B cell (primary cell): ENCODE data around the gene LIPM. TPM values are rescaled to one million over a fixed set of nuclear protein-coding genes. Genes with fewer than 3 reads are reported as not detected.

Source experiments
- ATAC-seq: fragments of 200-7000 bp; cut with Tn5 transposase; one replicate; pipeline ENCODE4 v1.10.0; 2021; ENCODE audit warnings: low read depth, mild to moderate bottlenecking, moderate number of reproducible peaks, moderate library complexity
- CTCF ChIA-PET: fragments of 350-600 bp; sonication (Branson Sonifier 250); formaldehyde crosslinking; loops from one replicate; lab custom pipeline; 2021; ENCODE audit warnings: antibody characterized with exemption, inconsistent platforms; lab: Charles Lee
- POLR2A ChIA-PET: fragments of 350-600 bp; sonication (Branson Sonifier 250); formaldehyde crosslinking; loops from one replicate; lab custom pipeline; 2021; ENCODE audit warnings: antibody characterized with exemption; lab: Charles Lee
- DNase-seq: peaks from one replicate; pipeline ENCODE4 v3.0.0; 2013
- H2AFZ ChIP-seq: 2 replicates; pipeline ENCODE4 v1.6.1; 2012; ENCODE audit warnings: mild to moderate bottlenecking, low read depth, low read length; ENCODE audit not compliant: insufficient read depth, poor library complexity, severe bottlenecking
- H3K27ac ChIP-seq, 2 donors: 1 replicate in 1 of 2; 2 replicates in 1 of 2; pipeline ENCODE4 v1.5.1; 2012 to 2013; ENCODE audit warnings: low read length in 2 of 2, mild to moderate bottlenecking in 2 of 2, moderate library complexity in 1 of 2
- H3K27me3 ChIP-seq, 4 experiments: fragments of 200-600 bp in 1 of 4; sonication (generic) in 1 of 4; replicated peaks in 1 of 4; 1 replicate in 2 of 4; 2 replicates in 2 of 4; pipeline versions ENCODE4 v1.6.1 to v1.7.0; 2013 to 2016; ENCODE audit warnings: low read length in 3 of 4, mild to moderate bottlenecking in 2 of 4, mixed read lengths in 1 of 4, moderate library complexity in 1 of 4; ENCODE audit not compliant: insufficient read depth in 4 of 4, control insufficient read depth in 3 of 4; ENCODE audit errors: control extremely low read depth in 1 of 4
- H3K36me3 ChIP-seq, 2 experiments: replicated peaks in 1 of 2; 1 replicate in 1 of 2; 2 replicates in 1 of 2; pipeline versions ENCODE4 v1.6.1 to v1.7.1; 2013; ENCODE audit warnings: low read length in 1 of 2; ENCODE audit not compliant: insufficient read depth in 2 of 2, control insufficient read depth in 1 of 2; ENCODE audit errors: control extremely low read depth in 1 of 2, extremely low read depth in 1 of 2
- H3K4me1 ChIP-seq, 2 donors: fragments of 200-600 bp in 1 of 2; sonication (generic) in 1 of 2; 1 replicate in 1 of 2; 2 replicates in 1 of 2; pipeline versions ENCODE4 v1.5.1 to v1.6.1; 2013 to 2017; ENCODE audit warnings: low read length in 2 of 2; ENCODE audit not compliant: control insufficient read depth in 2 of 2, insufficient read depth in 2 of 2
- H3K4me2 ChIP-seq: replicated peaks from 2 replicates; pipeline ENCODE3; 2012; ENCODE audit warnings: mild to moderate bottlenecking, low read depth, low read length; ENCODE audit not compliant: poor library complexity, severe bottlenecking
- H3K4me3 ChIP-seq, 5 experiments: fragments of 200-600 bp in 1 of 5; sonication (generic) in 1 of 5; 1 replicate in 3 of 5; 2 replicates in 2 of 5; pipeline versions ENCODE4 v1.5.1 to v1.7.0; 2011 to 2016; ENCODE audit warnings: low read length in 4 of 5, mild to moderate bottlenecking in 4 of 5, low read depth in 2 of 5, control low read depth in 1 of 5, moderate library complexity in 1 of 5; ENCODE audit not compliant: insufficient read depth in 1 of 5; ENCODE audit errors: control extremely low read depth in 1 of 5, extremely low read depth in 1 of 5
- H3K79me2 ChIP-seq: fragments of 200-600 bp; sonication (generic); one replicate; pipeline ENCODE4 v1.6.0; 2016; ENCODE audit warnings: low read length; ENCODE audit not compliant: control insufficient read depth, insufficient read depth
- H3K9ac ChIP-seq: fragments of 200-600 bp; sonication (generic); 2 replicates; pipeline ENCODE4 v1.6.1; 2017; ENCODE audit warnings: mild to moderate bottlenecking, low read length, moderate library complexity
- H3K9me3 ChIP-seq, 3 donors: one replicate each; pipeline versions ENCODE4 v1.6.1 to v1.7.1; 2013; ENCODE audit warnings: low read length in 2 of 3; ENCODE audit not compliant: control insufficient read depth in 2 of 3, insufficient read depth in 1 of 3; ENCODE audit errors: control extremely low read depth in 1 of 3
- H4K20me1 ChIP-seq: 2 replicates; pipeline ENCODE4 v1.6.0; 2012; ENCODE audit warnings: mild to moderate bottlenecking, low read length; ENCODE audit not compliant: insufficient read depth, control insufficient read depth, poor library complexity, severe bottlenecking
- H3K27ac Mint-ChIP-seq: one replicate; pipeline ENCODE4 v1.8.0; 2021; ENCODE audit warnings: mixed read lengths
- H3K27me3 Mint-ChIP-seq: one replicate; pipeline ENCODE4 v1.8.0; 2021; ENCODE audit warnings: mixed read lengths
- H3K4me1 Mint-ChIP-seq: one replicate; pipeline ENCODE4 v1.8.0; 2021; ENCODE audit warnings: mixed read lengths
- H3K4me3 Mint-ChIP-seq: one replicate; pipeline ENCODE4 v1.8.0; 2021; ENCODE audit warnings: mixed read lengths
- H3K9me3 Mint-ChIP-seq: one replicate; pipeline ENCODE4 v1.8.0; 2022; ENCODE audit warnings: mixed read lengths; ENCODE audit not compliant: insufficient read depth
- CTCF ChIP-seq: fragments of 200-600 bp; IDR thresholded peaks from one replicate; pipeline ENCODE4 v1.8.0; 2022; ENCODE audit warnings: antibody characterized with exemption, mild to moderate bottlenecking
- EZH2 ChIP-seq: IDR thresholded peaks from 2 replicates; pipeline ENCODE4 v1.6.1; 2012; ENCODE audit warnings: borderline replicate concordance, low read depth, mild to moderate bottlenecking, moderate library complexity, low read length; ENCODE audit not compliant: insufficient read depth, poor library complexity, severe bottlenecking
- whole genome bisulfite sequencing: methylation state at CpG from one replicate; pipeline ENCODE4 v1.1.5; 2013; ENCODE audit warnings: missing lambda C conversion rate; ENCODE audit not compliant: insufficient coverage; 5-methylcytosine and 5-hydroxymethylcytosine counted together
- intact Hi-C: fragments of 100-400 bp; cut with micrococcal nuclease; formaldehyde crosslinking; loops from one replicate; pipeline ENCODE4 v1.10.0; 2022
- polyA plus RNA-seq: library from polyadenylated mRNA; depleted of rRNA; stranded (reverse); fragments of >200 nt; gene quantifications from 2 replicates; pipeline ENCODE4 v1.2.3, GENCODE V29; 2012
- total RNA-seq, 2 donors: library from RNA; stranded (reverse); fragments of 120-200 nt in 1 of 2; gene quantifications; 1 replicate in 1 of 2; 2 replicates in 1 of 2; pipeline versions ENCODE4 v1.2.3 to v1.2.4, GENCODE V29; 2013 to 2022

The LIPM gene
- total and polyA plus RNA-seq, 2 donors (not counting 1 experiment from before 2014, with no cell fraction given), result not detected

- Histone ChIP-seq H3K36me3 (no peaks in the 10 kb centered on the region), H3K4me1 (peaks cover 0 to 5% of the 10 kb centered on the region in 2 donors), H3K27ac (no peak overlapping the region), H4K20me1 (no peaks in the 10 kb centered on the region), H3K79me2 (no peaks in the 10 kb centered on the region), H3K27me3 (no peaks in the 10 kb centered on the region), H3K9ac (no peak overlapping the region), H2AFZ (no peak overlapping the region), H3K4me2 (no peak overlapping the region), H3K4me3 (no peak overlapping the region), H3K9me3 (no peaks in the 10 kb centered on the region)
- TF ChIP-seq EZH2 (no peak), CTCF (no peak)
- ChIA-PET CTCF (interaction anchor here (0.7 to 22.4 kb wide), 3 partner anchors 22 to 100 kb away, joined by 3 to 749 read pairs (median 5); no protein-coding TSS in a partner anchor), POLR2A (no interaction called here)
- H3K4me1 Mint-ChIP-seq, result peaks cover 6% of the 10 kb centered on the region
- H3K4me3 Mint-ChIP-seq, result no peak overlapping the region
- DNase-seq (no peak), ATAC-seq (no peak)
- H3K9me3 Mint-ChIP-seq, result no peaks in the 10 kb centered on the region
- H3K27ac Mint-ChIP-seq, result no peak overlapping the region
- peaks cover 3% of the 10 kb centered on the region for H3K27me3 Mint-ChIP-seq
- intact Hi-C loops, result loop anchor here (10.0 kb wide), 1 partner anchor 202 kb away; no protein-coding TSS in a partner anchor
Measured at GRCh38 chr10:88832376-88832775, 29.8 kb downstream of the LIPM start.

- Histone ChIP-seq H3K4me1 (peaks cover 0 to 5% of the 10 kb centered on the region in 2 donors), H3K9ac (no peak overlapping the region), H3K79me2 (no peaks in the 10 kb centered on the region), H3K9me3 (no peaks in the 10 kb centered on the region), H3K4me2 (no peak overlapping the region), H3K36me3 (no peaks in the 10 kb centered on the region), H4K20me1 (no peaks in the 10 kb centered on the region), H3K4me3 (no peak overlapping the region), H3K27me3 (no peaks in the 10 kb centered on the region), H2AFZ (no peak overlapping the region), H3K27ac (no peak overlapping the region)
- Mint-ChIP-seq H3K4me3 (no peak overlapping the region), H3K9me3 (no peaks in the 10 kb centered on the region), H3K4me1 (peaks cover 6% of the 10 kb centered on the region), H3K27ac (no peak overlapping the region), H3K27me3 (peaks cover 3% of the 10 kb centered on the region)
- intact Hi-C loops, result loop anchor here (10.0 kb wide), 1 partner anchor 202 kb away; no protein-coding TSS in a partner anchor
- DNase-seq (no peak), ATAC-seq (no peak)
- no peak for TF ChIP-seq CTCF
- TF ChIP-seq EZH2, result no peak
- ChIA-PET POLR2A (no interaction called here), CTCF (interaction anchor here (4.9 to 22.4 kb wide), 2 partner anchors 47 to 100 kb away, joined by 41 to 749 read pairs; partner anchors contain the start of gene STAMBPL1)
- no CpG with 5 or more reads among the region's 2 CpGs for WGBS
Measured at GRCh38 chr10:88833156-88833555, 30.6 kb downstream of the LIPM start.
